ENCODE results near the gene AVPR1A.
"Not testable (repeated sequence)": the region's sequence is repeated elsewhere in the genome, so short reads cannot be mapped to it uniquely, and the experiment has no call there.

AVPR1A gene

DNA sequence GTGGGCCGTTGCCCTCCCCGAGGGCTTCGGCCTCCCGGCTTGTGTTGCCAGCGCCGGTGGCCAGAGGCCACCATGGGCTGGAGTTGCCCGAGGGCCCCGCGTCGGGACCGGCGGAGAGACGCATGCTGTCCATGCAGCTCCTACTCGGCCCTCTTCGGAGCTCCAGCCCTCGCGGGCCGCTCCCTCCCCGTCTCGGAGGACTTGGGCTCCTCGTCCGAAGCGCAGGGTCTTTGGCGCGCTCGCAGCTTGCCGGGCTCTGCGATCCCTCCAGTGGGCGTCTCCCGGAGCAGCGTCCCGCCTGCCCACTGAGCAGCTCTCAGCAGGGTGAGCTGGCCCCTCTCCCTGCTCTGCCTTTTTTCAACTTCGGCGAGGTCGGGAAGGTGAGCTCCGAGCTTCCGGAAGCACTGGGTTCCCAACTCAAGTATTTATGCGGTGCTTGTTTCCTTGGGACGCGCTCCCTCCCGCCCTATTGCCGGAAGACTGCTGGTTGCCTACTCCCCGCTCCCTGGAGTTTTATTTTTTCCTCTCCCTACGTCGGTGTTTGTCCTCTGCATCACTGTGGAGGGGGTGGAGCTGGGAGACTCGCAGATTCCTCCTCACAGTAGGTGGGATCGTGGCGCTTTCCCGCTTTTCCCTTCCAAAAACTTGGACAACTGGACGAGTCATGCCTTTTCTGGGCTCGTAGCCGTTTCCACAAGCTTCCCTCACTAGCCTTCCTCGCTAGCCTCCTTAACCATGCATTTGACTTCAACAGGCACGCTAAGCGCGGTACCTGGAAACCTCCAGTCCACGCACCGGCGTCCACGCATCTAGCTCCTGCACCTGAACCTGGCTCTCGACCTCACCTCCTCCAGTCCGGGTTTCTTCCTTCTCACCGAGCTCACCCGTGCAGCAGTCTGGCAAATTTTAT, at the start of gene AVPR1A:
Gene AVPR1A, minus strand, starts transcription at position 489 of the 910 bp plus-strand sequence. Its CDS starts 365 bp downstream, at position 124.
- TF ChIP-seq CTCF (IDR thresholded peaks at IDR 0.05; ENCODE audit: low read depth, low read length, missing control alignments), result no peak
- H3K4me3 ChIP-seq (ENCODE audit: low read depth, low read length), result peak within 1 kb of the TSS; percentile 31
- in situ Hi-C loops (cut with HindIII; ENCODE audit: low sequenced_read_pairs), result no loop called here
- no peak for DNase-seq (ENCODE audit: low read depth)

DNA sequence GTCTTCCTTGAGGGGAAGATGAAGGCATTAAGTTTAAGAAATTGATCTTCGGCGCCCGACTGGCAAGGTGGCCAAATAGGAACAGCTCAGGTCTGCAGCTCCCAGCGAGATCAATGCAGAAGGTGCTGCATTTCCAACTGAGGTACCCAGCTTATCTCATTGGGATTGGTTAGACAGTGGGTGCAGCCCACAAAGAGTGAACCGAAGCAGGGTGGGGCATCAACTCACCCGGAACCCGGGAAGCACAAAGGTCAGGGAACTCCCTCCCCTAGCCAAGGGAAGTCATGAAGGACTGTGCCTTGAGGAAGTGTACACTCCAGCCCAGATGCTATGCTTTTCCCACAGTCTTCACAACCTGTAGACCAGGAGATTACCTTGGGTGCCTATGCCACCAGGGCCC, 45.2 kb upstream of the AVPR1A start:
- no peak overlapping the region for H3K4me3 ChIP-seq (ENCODE audit: low read depth, low read length)
- no peak for DNase-seq (ENCODE audit: low read depth)
- no peak for TF ChIP-seq CTCF (IDR thresholded peaks at IDR 0.05; ENCODE audit: low read depth, low read length, missing control alignments)
- in situ Hi-C loops (cut with HindIII; ENCODE audit: low sequenced_read_pairs), result no loop called here

DNA sequence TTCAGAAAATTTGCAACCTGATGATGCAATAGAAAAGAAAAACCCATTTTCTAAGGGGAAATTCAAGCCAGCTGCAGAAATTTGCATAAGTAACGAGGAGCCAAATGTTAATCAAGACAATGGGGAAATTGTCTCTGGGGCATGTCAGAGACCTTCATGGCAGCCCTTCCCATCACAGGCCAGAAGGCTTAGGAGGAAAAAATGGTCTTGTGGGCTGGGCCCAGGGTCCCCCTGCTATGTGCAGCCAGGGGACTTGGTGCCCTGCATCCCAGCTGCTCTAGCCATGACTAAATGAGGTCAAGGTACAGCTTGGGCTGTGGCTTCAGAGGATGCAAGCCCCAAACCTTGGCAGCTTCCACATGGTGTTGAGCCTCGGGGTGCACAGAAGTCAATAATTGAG, 28.2 kb upstream of the AVPR1A start:
- H3K4me3 ChIP-seq (ENCODE audit: low read depth, low read length), result no peak overlapping the region
- DNase-seq (ENCODE audit: low read depth), result no peak
- no peak for TF ChIP-seq CTCF (IDR thresholded peaks at IDR 0.05; ENCODE audit: low read depth, low read length, missing control alignments)
- in situ Hi-C loops (cut with HindIII; ENCODE audit: low sequenced_read_pairs), result no loop called here

DNA sequence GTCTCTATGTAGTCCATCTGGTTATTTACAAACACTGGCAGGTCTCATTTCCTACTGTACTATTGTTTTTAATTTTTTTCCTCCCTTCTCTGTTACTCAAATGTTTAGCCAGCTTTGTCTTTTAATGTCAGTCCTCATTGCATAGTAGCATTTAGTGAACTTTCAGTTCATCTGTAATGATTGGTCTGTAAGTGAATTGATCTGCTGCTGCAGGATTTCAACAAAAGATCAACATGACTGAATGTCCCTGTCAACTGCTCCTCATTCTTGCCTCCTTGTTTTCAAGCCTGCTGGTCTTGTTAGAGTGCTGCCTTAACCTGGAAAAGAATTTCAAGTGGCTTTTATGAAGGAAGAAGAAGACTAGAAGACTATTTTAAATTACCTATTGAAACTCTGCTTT, 19.3 kb upstream of the AVPR1A start:
- TF ChIP-seq CTCF (IDR thresholded peaks at IDR 0.05; ENCODE audit: low read depth, low read length, missing control alignments), result no peak
- DNase-seq (ENCODE audit: low read depth), result no peak
- in situ Hi-C loops (cut with HindIII; ENCODE audit: low sequenced_read_pairs), result no loop called here
- no peak overlapping the region for H3K4me3 ChIP-seq (ENCODE audit: low read depth, low read length)

GRCh38 chr12:63167741-63168140, 16.7 kb upstream of the AVPR1A start:
- in situ Hi-C loops (cut with HindIII; ENCODE audit: low sequenced_read_pairs), result not testable (repeated sequence)

GRCh38 chr12:63164911-63165310, 13.9 kb upstream of the AVPR1A start:
- TF ChIP-seq CTCF (IDR thresholded peaks at IDR 0.05; ENCODE audit: low read depth, low read length, missing control alignments), result no peak
- DNase-seq (ENCODE audit: low read depth), result no peak
- H3K4me3 ChIP-seq (ENCODE audit: low read depth, low read length), result no peak overlapping the region
- in situ Hi-C loops (cut with HindIII; ENCODE audit: low sequenced_read_pairs), result no loop called here

More at GRCh38 chr12:63167741-63168140, 16.7 kb upstream of the AVPR1A start:
- not testable (repeated sequence) for DNase-seq (ENCODE audit: low read depth); H3K4me3 ChIP-seq (ENCODE audit: low read depth, low read length)

GRCh38 chr12:63163541-63163940, 12.5 kb upstream of the AVPR1A start:
- no peak for DNase-seq (ENCODE audit: low read depth)
- H3K4me3 ChIP-seq (ENCODE audit: low read depth, low read length), result no peak overlapping the region
- in situ Hi-C loops (cut with HindIII; ENCODE audit: low sequenced_read_pairs), result no loop called here
- TF ChIP-seq CTCF (IDR thresholded peaks at IDR 0.05; ENCODE audit: low read depth, low read length, missing control alignments), result no peak

All from astrocyte of the cerebellum (primary cell).